Stimulated activated CD4-positive, alpha-beta T cell treated with anti-CD3 and anti-CD28 coated beads, Interleukin-1b, Interleukin-23, amount 100 ng/mL, for 4 hours (primary cell): ENCODE data around the gene ARID1B.
"Not testable (repeated sequence)": the region's sequence is repeated elsewhere in the genome, so short reads cannot be mapped to it uniquely, and the experiment has no call there.

Experiments used
- DNase-seq, 2 donors: peaks; one replicate each; pipeline ENCODE4 v3.0.0-alpha.2; 2020; ENCODE audit warnings: low read depth in 2 of 2

Gene ARID1B

DNA sequence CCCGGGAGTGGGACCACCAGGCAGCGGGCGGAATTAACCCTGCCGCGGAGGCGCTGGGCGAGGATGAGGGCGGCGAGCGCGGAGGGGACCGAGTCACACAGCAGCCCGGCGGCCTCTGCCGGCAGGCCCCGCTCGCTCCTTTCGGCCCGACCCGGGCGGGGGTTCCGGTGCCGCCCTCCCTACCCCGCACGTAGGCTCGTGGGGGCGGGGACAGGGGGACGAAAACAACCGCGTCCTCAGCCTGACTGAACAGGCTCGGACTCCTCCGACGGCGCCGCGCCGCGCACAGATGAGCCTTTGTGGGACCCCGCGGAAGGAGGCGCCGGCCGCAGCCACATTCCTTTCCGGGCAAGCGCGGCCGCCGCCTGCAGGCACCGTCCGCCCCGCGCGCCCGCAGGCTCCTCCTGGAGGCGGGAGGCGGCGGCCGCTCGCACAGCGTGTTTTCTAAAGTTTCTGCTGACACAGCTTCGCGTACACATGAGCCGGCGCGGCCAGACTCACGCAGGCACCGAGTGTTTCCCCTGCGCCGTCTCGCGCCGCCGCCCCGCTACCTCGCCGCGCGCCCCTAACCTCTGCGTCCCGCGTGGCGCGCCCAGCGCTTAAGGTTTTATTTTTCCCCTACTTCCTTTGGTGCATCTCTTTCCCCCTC, 244.3 kb downstream of the ARID1B start:
- DNase-seq = peak; percentile 75 to 84

DNA sequence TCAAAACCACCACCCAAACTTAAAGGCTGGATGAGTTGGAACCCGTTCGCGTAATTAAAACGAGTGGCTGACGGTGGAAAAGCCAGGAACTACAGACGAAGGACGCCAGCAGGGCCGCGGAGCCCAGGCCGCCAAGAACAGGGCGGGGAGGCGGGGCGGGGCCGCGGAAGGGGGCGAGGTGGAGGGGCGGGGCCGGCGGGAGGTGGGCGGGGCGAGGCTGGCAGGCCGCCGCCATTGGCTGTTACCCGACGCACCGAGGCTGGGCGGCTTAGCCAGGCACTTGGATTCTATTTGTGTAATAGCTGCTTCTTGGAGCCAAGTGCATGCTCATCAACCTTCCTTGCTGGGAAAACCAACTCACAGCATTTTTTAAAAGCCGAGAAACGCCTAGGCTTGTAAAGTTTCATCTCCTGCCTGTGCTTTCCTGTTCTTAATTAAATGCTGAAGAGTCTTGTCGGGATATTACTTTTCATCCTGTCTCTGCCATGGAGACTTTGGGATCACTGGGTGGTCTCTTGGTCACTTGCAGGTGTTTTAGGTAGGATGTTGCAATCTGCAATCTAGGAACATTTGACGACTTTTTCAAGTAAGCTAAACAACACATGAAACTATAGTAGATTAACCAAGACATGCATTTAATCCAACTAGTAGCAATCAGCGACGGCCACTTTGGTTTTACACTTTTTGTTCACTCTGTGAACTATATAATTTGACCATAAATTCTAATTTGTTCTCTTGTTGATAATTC, 245.0 kb downstream of the ARID1B start:
- peak; percentile 78 to 84 for DNase-seq

DNA sequence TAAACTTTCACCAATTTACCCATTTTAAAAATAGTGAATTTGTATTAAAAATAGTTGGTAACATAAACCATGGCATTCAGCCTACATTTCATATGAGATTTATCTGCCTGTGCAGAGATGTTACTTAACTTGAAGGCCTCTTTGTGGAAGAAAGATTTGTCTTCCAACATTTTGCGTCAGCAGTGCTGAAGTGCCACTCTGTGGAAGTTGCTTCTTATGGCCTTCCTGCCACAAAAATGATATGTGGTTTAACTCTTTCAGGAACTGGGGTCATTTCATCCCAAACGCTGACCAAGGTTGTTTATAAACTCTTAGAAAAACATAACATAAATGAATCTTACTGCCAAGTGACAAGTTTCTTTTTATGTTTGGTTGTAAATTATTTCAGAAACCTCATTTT, 246.8 kb downstream of the ARID1B start:
- DNase-seq = no peak

DNA sequence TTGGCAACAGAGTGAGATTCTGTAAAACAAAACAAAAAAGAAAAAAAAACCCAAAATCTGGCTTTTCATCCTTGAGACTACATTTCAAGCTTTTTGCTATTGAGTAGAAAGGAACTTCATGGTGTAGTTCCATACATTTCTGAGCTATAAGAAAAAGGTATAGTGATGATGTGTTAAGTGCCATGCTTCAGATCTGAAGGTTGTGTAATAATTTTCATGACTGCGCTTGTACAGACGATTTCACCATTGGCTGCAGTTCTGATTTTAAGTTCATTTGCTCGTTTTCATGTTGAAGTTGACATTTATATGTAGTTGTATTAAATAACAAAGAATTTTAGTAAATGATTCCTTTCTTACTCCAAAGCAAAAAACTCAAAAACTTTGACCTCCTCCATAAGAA, 247.6 kb downstream of the ARID1B start:
- no peak for DNase-seq

DNA sequence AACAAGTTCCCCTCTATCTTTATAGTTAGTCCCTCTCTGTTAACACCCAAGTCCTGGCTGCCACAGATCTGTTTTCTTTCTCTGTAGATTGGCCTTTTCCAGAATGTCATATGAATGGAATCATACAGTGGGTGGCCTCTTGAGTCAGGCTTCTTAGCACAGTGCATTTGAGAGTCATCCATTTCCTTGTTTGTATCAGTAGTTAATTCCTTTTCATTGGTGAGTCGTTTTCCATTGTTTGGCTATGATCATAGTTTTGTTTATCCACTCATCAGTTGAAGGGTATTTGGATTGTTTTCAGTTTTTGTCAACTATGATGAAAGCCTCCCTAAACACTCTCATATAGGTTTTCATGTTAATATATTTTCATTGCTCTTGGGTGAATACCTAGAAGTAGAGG, 248.3 kb downstream of the ARID1B start:
- no peak for DNase-seq

DNA sequence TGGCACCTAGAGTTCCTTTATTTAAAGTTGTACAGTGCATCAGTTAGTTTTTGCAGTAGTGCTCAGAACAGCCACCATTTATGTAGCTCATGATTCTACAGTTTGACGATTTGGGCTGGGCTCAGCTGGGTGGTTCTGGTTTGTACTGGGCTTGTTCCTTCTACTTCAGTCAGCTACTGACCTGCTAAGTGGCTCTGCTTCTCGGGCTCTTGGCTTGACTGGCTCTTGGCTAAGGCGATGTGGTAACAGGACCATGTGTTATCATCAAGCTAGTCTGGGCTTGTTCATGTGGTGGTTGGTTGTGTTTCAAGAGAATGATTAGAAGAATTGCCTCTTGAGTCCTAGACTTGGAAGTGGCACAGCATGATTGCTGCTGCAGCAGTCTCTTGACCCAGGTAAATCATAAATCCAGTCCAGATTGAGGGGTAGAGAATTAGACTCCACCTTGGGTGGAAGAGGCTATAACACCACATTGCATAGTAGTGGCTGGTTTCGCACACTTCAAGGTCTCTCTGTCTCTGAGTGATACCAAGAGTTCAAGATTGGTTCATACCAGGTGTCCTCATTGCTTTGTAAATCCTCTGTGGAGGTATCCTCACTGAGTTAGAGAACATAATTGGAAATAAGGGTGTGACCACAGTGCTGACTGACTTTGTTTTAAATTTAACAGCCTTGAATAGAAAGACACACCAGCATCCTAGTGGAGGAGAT, 253.0 kb downstream of the ARID1B start:
- DNase-seq = no peak

DNA sequence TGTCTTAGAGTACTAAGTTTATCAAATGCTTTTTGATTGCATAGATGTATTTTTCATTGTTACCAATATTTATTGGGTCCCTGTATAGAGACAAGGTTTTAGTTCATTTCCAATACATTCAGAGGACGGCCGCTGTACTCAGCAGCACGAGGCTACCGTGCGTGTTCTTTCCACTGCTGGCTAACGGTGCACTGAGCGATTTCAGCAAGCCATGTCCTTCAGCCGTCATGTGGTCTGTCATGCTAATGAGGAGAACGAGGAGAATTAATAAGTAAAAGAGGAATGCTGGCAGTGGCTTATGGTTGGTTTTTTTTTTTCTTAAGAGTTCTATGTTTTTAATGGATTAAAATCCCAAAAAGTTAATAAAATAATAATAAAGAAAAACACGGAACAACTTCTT, 253.6 kb downstream of the ARID1B start:
- DNase-seq = no peak

DNA sequence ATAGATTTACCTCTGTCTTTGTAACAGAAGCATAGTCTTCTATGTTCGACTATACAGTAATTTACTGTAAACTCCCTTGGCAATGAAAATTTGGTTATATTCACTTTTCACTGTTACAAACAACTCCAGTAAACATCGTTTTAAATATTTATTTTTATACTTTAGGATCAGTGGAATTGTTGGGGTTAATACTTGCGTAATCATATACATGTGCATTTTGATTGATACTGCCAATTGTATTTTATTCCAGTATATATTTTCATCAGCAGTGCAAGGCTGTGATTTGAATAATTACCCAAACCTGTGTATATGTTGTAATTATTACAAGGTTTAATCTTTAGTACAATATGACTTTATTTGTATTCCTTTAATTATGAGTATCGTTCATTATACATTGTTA, 255.7 kb downstream of the ARID1B start:
- DNase-seq = no peak

DNA sequence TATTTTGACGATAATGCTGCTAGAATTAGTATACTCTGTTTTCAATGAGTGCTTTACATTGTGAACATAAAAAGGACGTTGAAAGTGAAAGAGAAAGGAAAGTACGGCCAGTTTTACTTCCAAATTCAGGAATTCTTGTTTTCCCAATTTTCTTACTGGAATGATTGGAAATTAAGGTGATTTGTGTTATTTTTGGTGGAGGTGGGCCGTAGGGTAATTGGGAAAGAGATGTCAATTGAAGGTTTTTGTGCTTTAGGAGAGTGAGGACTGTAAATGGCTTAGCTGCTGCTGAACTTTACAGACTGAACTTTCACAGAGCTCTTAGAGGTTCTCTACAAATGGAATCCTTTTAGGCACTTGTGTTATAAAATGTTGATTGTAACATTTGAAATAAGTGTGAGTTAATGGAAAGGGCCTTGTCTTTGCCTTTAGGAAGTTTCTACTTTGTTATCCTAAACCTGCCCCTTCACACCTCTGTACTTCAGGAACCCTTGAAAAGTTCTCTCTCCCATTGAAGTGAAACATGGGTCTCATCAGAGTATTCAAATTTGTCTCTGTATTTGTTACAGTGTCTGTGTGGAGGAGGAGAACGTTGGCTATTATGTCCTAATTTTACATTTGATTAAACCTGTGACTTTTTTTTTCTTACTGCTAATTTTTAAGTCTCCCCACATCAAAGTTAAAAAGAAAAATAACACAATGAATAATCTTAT, 256.4 kb downstream of the ARID1B start:
- DNase-seq = no peak

DNA sequence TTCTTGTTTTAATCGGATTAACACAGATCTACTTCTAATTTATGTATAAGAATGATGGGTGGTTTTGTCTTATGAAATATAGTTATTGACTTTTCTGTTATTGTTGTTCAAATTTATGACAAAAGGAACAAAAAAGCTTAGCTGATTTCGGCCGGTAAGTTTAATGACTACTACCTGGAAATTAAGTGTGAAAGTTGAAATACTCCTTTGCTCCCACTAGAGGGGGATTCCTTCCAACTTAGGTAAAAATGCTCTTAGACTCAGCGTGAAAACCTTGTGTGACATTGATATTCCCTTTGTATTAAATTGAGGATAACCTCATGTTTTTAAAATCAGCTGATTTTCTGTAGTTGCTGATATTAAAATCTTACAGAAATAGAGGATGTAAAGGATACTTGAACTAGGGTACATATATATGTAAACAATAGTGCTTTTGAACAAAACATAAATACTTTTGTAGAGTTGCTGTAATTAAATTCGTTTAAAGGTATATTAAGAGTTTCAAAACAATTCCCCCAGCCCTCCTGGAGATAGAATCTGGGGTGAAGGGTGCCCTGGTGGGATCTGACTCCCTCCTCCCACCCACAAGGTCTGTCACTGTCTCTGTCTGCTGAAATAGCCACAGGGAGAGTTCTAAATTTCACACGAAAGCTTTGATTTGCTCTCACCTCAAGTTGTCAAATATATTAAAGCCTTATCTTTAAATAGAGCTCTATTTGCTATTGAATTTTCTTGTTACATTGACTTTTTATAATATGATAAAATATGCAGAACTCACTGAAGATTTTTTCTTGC, 257.5 kb downstream of the ARID1B start:
- no peak for DNase-seq

DNA sequence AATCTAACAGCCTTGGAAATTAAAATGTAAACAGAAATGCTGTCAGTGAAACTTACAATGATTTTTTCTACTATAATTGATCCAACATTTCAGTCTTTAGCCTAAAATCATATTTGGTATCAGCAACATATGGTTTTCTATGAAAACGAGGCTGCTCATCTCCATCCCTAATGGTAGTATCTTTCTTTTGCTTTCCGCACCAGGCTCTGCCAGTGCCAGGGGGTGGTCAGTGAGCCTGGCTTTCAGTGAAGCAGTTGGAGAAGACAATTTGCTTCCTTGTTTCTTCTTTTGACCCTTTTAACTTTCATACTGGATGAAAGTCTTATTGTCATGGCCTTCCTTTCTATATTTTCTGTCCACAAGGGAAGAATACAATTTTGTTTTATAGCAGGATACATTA, 258.4 kb downstream of the ARID1B start:
- no peak for DNase-seq

DNA sequence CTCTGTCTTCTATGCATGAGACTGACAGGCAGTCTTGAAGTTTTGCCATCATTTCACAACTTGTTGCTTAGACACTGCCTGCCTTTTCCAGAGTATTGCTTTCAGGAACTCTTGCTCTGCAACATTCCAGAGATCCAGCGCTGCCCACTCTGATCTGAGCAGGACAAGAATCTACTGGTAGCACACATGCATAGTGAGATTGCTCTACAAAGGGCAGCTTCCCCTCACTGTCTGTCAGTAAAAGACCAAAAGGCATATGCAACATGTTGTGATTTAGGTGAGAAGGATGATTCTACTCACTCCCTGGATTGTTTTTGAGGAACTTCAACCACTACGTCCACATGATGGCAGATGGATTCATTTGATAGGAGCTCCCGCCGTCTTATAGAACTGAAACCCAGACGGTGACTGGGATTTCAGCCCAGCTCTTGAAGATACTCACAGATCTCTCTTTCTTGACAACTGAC, 259.1 kb downstream of the ARID1B start:
- DNase-seq = no peak

DNA sequence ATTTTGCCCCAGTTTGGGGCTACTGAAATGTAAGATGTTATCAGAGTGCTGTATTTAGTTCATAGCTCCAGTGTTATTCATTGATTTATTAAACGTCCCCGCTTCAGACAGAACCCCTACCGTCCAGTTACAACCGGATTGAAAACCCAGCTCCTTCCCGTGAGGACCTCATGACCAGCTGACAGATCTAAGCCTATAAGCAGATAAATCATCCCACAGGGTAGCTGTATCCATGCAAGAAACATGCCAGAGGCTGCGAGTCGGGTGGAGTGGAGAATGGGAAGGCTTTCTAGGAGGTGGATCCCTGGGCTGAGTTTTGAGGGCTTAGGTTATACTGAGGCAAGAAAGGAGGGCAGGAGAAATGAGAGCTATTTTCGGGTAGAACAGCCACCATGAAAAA, 260.0 kb downstream of the ARID1B start:
- DNase-seq = no peak

DNA sequence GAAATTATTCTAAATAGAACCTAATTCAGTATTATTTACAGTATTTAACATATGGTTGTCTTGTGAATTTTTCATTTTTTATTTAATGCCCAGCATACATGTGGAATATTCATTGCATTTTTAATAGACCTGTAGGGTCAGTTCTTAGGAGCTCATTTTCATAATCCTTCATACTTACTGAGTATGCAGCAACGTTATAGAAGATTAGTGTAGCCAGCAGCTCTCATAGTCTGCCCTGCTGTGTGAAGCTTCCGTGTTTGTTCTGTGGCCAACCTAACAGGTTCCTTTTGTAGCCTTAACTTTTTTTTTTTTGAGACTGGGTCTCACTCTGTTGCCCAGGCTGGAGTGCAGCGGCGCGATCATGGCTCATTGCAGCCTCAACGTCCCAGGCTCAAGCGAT, 261.4 kb downstream of the ARID1B start:
- no peak for DNase-seq

DNA sequence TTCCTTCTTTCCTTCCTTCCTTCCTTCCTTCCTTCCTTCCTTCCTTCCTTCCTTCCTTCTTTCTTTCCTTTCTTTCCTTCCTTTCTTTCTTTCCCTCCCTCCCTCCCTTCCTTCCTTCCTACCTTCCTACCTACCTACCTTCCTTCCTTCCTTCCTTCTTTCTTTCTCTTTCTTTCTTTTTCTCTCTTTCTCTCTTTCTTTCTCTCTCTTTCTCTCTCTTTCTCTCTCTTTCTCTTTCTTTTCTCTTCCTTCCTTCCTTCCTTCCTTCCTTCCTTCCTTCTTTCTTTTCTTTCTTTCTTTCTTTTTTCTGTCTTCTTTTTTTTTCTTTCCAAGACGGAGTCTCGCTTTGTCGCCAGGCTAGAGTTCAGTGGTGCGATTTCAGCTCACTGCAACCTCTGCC, 262.5 kb downstream of the ARID1B start:
- not testable (repeated sequence) for DNase-seq

DNA sequence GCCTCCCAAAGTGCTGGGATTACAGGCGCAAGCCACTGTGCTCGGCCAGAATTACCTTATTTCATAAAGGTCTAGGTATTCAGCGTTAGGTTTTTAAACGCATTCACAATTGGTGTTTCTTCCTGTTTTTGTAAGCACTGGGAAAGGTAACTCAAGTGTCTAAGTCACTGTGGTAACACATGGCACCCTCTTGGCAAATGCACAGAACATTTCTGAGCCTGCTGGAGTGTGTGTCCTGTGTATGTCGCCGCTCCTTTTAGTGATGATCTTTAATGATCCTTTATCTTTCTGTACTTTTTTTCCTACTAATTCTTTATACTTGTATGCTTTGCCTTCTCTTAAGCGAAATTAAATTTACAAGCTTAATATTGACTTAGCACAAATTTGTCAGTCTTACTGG, 263.0 kb downstream of the ARID1B start:
- no peak for DNase-seq

DNA sequence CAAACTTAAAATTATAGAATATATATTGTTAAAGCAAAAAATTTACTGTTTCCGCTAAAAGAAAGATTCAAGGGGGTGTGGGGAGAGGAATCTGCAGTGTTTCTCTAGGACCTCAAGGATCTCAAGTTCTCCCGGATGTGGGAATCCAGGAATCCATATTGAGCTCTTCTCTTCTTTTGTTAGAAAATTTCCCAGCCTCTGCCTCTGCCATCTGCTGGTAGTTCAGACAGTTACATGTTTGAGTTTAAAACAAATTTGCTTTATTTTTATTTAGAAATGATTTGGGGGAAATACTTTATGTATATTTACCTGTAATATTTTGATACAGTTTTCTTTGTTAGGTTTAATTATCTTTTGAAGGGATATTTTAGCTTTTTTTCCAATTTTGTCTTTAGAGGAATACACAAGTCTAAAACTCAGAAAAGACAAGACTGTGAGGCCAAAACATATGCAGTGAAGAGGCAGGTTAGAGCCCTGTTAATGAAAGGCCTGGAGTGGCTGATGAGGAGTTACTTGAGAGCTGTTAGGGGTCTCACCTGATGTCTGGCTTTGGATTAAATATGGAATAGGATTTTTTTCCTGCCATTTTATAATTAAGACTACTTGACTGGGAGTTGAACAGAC, 268.8 kb downstream of the ARID1B start:
- DNase-seq = no peak

DNA sequence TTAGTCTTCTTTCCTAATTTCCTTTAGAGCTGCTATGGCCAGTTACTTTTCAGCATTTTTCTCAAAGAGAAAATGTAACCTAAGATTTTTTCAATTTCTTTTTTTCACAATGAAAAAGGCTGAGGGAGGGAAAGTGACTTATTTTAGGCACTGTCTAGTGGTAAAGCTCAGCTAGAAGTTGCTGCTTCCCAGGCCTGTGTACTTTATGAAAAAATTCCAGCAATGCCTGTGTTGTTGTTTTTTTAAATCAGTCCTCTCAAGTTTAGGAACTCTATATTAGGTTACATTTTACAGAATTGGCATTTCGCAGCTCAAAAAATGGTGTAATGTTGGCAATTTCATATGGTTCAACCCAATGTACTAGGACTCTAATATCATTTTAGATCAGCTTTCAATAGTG, 269.6 kb downstream of the ARID1B start:
- no peak for DNase-seq

DNA sequence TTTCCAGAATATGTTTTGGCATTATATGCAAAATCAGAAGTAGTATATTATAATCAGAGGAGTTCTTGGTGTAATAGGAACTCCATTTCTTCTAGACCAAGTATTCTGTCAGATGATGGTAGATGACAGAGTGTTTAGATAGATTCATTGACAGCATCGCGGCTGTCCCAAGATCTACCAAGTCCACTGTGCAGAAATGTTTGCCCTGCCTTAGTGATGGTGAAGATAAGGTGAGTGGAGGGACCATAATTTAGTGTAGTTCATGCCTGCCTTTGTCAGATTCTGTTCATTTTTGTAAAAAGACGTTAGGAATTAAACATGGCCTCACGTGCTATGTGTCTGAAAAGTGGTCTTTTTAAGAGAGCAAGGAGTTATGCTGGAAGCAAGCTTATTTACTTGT, 270.1 kb downstream of the ARID1B start:
- DNase-seq = no peak

DNA sequence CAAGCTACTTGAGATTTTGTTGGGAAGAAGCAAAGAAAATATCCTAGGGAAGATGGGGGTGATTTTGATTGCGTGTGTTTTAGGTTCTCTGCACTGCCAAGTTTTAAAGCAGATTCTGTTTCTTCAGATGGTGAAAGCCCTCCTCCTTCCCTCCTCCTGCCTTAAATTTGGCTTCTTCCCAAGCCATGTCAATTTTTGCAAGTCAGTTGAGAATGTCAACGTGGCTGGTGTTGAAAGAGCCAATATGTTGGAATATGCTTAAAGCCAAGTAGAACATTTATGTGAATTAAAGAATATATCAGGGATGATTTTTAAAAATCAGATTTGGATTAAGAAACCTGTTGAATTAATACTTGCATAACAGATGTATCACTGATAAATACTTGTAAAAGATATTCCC, 270.8 kb downstream of the ARID1B start:
- no peak for DNase-seq

DNA sequence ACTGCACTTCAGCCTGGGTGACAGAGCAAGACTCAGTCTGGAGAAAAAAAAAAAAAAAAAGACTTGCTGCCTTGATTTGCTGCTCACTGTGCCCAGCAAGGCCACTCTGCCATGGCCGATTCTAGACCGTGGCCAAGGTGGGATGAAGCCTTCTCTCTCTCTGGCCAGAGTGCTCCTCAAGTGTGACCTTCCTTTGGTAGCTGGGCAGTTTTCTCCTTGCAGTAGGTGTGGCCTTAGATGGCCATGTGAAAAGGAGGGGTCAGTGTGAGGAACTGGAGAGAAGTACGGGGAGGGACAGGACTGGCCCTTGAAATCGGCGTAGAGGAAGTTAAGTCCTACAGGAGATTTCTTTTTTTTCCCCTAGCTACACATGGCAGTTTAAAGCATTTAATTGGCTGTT, 272.0 kb downstream of the ARID1B start:
- no peak for DNase-seq
